Neural cell (in vitro differentiated cells): ENCODE data around the gene UNC5C. TPM values are rescaled to one million over a fixed set of nuclear protein-coding genes. Genes with fewer than 3 reads are reported as not detected.

Experiments used
- H2AFZ ChIP-seq: fragments of 200-600, 300-800 bp; sonication (generic), shearing (Covaris generic); 2 replicates; pipeline ENCODE4 v1.6.0; 2014; ENCODE audit warnings: low read depth, mild to moderate bottlenecking, antibody characterized with exemption, low read length, moderate library complexity
- H3F3A ChIP-seq: fragments of 200-600 bp; shearing (Covaris generic); 2 replicates; pipeline ENCODE4 v1.6.1; 2016; ENCODE audit warnings: mild to moderate bottlenecking, moderate library complexity, mixed read lengths, antibody characterized with exemption, low read length; ENCODE audit not compliant: insufficient read depth, poor library complexity, severe bottlenecking
- H3K27ac ChIP-seq: fragments of 200-600, 300-800 bp; sonication (generic), shearing (Covaris generic); 2 replicates; pipeline ENCODE4 v1.5.1; 2014; ENCODE audit warnings: mild to moderate bottlenecking, low read length, moderate library complexity
- H3K27me3 ChIP-seq: fragments of 300-800, 200-600 bp; sonication (generic), shearing (Covaris generic); 2 replicates; pipeline ENCODE4 v1.6.0; 2014; ENCODE audit warnings: mild to moderate bottlenecking, low read depth, low read length, moderate library complexity; ENCODE audit not compliant: insufficient read depth
- H3K36me3 ChIP-seq: fragments of 300-800, 200-600 bp; sonication (generic), shearing (Covaris generic); 2 replicates; pipeline ENCODE4 v1.5.1; 2014; ENCODE audit warnings: mild to moderate bottlenecking, antibody characterized with exemption, low read length, moderate library complexity; ENCODE audit not compliant: insufficient read depth
- H3K4me2 ChIP-seq: fragments of 300-800, 200-600 bp; sonication (generic), shearing (Covaris generic); 2 replicates; pipeline ENCODE4 v1.6.0; 2014; ENCODE audit warnings: mild to moderate bottlenecking, low read length
- H3K4me3 ChIP-seq: fragments of 300-800, 200-600 bp; sonication (generic), shearing (Covaris generic); 2 replicates; pipeline ENCODE4 v1.5.1; 2014; ENCODE audit warnings: mild to moderate bottlenecking, low read length, moderate library complexity
- H3K79me2 ChIP-seq: fragments of 200-600 bp; shearing (Covaris generic); replicated peaks from 2 replicates; pipeline ENCODE4 v1.6.0; 2014; ENCODE audit warnings: mild to moderate bottlenecking, low read length, moderate library complexity; ENCODE audit not compliant: insufficient read depth
- H3K9ac ChIP-seq: fragments of 300-800, 200-600 bp; sonication (generic), shearing (Covaris generic); 2 replicates; pipeline ENCODE4 v1.6.1; 2016; ENCODE audit warnings: mild to moderate bottlenecking, low read length, mixed read lengths
- H3K9me2 ChIP-seq: fragments of 200-600 bp; shearing (Covaris generic); 2 replicates; pipeline ENCODE4 v1.6.1; 2016; ENCODE audit warnings: mild to moderate bottlenecking, low read length, mixed read lengths; ENCODE audit not compliant: insufficient read depth
- H3K9me3 ChIP-seq: fragments of 200-600, 300-800 bp; sonication (generic), shearing (Covaris generic); 2 replicates; pipeline ENCODE4 v1.6.1; 2016; ENCODE audit warnings: mild to moderate bottlenecking, mixed run types, low read length, moderate library complexity, mixed read lengths
- H4K20me1 ChIP-seq: fragments of 200-600 bp; shearing (Covaris generic); 2 replicates; pipeline ENCODE4 v1.6.1; 2016; ENCODE audit warnings: mild to moderate bottlenecking, mixed run types; ENCODE audit not compliant: insufficient read depth
- CTCF ChIP-seq: fragments of 450-650 bp; IDR thresholded peaks from 2 replicates; pipeline ENCODE4 v1.5.1; 2014; ENCODE audit warnings: antibody characterized with exemption, mild to moderate bottlenecking, moderate library complexity; ENCODE audit not compliant: poor library complexity, severe bottlenecking
- EP300 ChIP-seq: fragments of 450-650 bp; conservative IDR thresholded peaks from 2 replicates; pipeline ENCODE4 v1.6.1; 2014; ENCODE audit warnings: antibody characterized with exemption, mild to moderate bottlenecking, moderate library complexity; ENCODE audit not compliant: poor library complexity, severe bottlenecking
- EZH2 ChIP-seq: fragments of 200-600, 300-800 bp; shearing (Covaris generic), sonication (generic); IDR thresholded peaks from 2 replicates; pipeline ENCODE4 v1.6.1; 2014; ENCODE audit warnings: antibody characterized with exemption, low read length, borderline replicate concordance, mild to moderate bottlenecking; ENCODE audit not compliant: insufficient read depth, poor library complexity, severe bottlenecking
- MXI1 ChIP-seq: fragments of 450-650 bp; conservative IDR thresholded peaks from 2 replicates; pipeline ENCODE4 v1.6.1; 2014; ENCODE audit warnings: antibody characterized with exemption, mild to moderate bottlenecking; ENCODE audit not compliant: poor library complexity, severe bottlenecking
- POLR2AphosphoS5 ChIP-seq: IDR thresholded peaks from 2 replicates; pipeline ENCODE4 v1.6.1; 2012
- RAD21 ChIP-seq: fragments of 450-650 bp; conservative IDR thresholded peaks from 2 replicates; pipeline ENCODE4 v1.6.1; 2014; ENCODE audit warnings: antibody characterized with exemption, mild to moderate bottlenecking, moderate library complexity
- SMC3 ChIP-seq: fragments of 450-650 bp; conservative IDR thresholded peaks from 2 replicates; pipeline ENCODE4 v1.6.1; 2014; ENCODE audit warnings: antibody characterized with exemption, mild to moderate bottlenecking, moderate library complexity; ENCODE audit not compliant: poor library complexity
- TAF1 ChIP-seq: IDR thresholded peaks from 2 replicates; pipeline ENCODE4 v1.6.1; 2012; ENCODE audit warnings: low read depth
- polyA plus RNA-seq: library from polyadenylated mRNA; depleted of rRNA; stranded (reverse); fragments of >200 nt; gene quantifications from 2 replicates; pipeline ENCODE4 v1.2.3, GENCODE V29; 2014
- TF ChIP-seq, protein P1 (sequence below): IDR thresholded peaks from 2 replicates; pipeline ENCODE4 v1.6.1; 2012; ENCODE audit warnings: borderline replicate concordance

UNC5C gene
- polyA plus RNA-seq, 1 donor from 2014 or later, result 0.56 TPM

DNA sequence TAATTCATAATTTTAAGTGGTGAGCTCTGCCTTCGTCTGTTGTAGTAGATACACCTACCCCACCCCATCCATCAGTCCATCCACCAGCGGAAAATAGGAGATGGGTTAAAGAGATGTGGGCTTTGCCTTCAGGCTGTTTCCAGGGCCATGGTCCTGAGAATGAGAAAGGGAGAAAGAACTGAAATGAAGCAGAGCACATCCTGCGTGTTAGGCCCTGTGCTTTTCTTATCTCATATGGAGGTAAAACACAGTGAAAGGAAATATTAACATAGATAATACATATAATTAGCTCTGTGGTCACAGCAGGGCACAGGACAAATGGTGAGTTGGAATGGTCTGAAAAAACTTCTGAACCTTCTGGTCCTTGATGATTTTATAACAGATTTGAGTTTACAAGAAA is 397.5 kb downstream of the UNC5C start:
- H3K9me3 ChIP-seq, result no peaks in the 10 kb centered on the region
- no peak overlapping the region for H3K9ac ChIP-seq
- no peaks in the 10 kb centered on the region for H3K27me3 ChIP-seq
- H2AFZ ChIP-seq, result no peak overlapping the region
- no peak overlapping the region for H3K27ac ChIP-seq
- no peak overlapping the region for H3K4me3 ChIP-seq
- no peaks in the 10 kb centered on the region for H3K36me3 ChIP-seq
- H3K79me2 ChIP-seq, result no peaks in the 10 kb centered on the region
- no peaks in the 10 kb centered on the region for H3F3A ChIP-seq
- H3K9me2 ChIP-seq, result no peaks in the 10 kb centered on the region
- no peaks in the 10 kb centered on the region for H4K20me1 ChIP-seq
- no peak overlapping the region for H3K4me2 ChIP-seq
- TF ChIP-seq, protein P1, sequence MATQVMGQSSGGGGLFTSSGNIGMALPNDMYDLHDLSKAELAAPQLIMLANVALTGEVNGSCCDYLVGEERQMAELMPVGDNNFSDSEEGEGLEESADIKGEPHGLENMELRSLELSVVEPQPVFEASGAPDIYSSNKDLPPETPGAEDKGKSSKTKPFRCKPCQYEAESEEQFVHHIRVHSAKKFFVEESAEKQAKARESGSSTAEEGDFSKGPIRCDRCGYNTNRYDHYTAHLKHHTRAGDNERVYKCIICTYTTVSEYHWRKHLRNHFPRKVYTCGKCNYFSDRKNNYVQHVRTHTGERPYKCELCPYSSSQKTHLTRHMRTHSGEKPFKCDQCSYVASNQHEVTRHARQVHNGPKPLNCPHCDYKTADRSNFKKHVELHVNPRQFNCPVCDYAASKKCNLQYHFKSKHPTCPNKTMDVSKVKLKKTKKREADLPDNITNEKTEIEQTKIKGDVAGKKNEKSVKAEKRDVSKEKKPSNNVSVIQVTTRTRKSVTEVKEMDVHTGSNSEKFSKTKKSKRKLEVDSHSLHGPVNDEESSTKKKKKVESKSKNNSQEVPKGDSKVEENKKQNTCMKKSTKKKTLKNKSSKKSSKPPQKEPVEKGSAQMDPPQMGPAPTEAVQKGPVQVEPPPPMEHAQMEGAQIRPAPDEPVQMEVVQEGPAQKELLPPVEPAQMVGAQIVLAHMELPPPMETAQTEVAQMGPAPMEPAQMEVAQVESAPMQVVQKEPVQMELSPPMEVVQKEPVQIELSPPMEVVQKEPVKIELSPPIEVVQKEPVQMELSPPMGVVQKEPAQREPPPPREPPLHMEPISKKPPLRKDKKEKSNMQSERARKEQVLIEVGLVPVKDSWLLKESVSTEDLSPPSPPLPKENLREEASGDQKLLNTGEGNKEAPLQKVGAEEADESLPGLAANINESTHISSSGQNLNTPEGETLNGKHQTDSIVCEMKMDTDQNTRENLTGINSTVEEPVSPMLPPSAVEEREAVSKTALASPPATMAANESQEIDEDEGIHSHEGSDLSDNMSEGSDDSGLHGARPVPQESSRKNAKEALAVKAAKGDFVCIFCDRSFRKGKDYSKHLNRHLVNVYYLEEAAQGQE, result no peak
- TF ChIP-seq POLR2AphosphoS5 (no peak), SMC3 (no peak), EP300 (no peak), MXI1 (no peak), TAF1 (no peak), RAD21 (no peak), CTCF (no peak), EZH2 (no peak)

DNA sequence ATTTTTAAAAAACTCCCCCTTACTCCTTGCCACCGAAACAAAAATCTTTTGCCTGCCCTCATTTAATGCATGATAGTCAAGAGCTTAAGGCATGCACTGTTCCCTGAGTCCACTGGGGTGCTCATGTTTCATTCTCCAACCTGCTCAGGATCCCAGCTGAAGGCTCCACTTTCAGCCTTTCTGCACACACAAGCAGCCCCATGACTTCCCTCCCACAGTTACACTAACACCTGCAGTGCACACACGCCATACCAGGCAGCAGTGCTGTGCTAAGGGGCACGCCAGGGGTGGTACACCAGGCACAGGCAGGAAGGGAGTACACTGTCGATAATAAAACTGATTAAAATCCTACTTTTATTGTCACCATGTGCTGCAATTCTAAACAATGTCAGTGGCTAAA is 405.8 kb downstream of the UNC5C start:
- Histone ChIP-seq H3K4me2 (no peak overlapping the region), H3F3A (no peaks in the 10 kb centered on the region)
- TF ChIP-seq TAF1, result no peak
- TF ChIP-seq MXI1, result no peak
- no peak for TF ChIP-seq EP300
- no peak for TF ChIP-seq RAD21
- TF ChIP-seq EZH2, result no peak
- TF ChIP-seq SMC3, result no peak
- no peak for TF ChIP-seq POLR2AphosphoS5
- TF ChIP-seq CTCF, result no peak
- TF ChIP-seq, protein P1, result no peak

More for the DNA sequence above, 405.8 kb downstream of the UNC5C start:
- Histone ChIP-seq H3K9me2 (no peaks in the 10 kb centered on the region), H3K27ac (no peak overlapping the region), H2AFZ (no peak overlapping the region), H3K9me3 (no peaks in the 10 kb centered on the region), H4K20me1 (no peaks in the 10 kb centered on the region), H3K79me2 (no peaks in the 10 kb centered on the region), H3K36me3 (no peaks in the 10 kb centered on the region), H3K27me3 (no peaks in the 10 kb centered on the region), H3K4me3 (no peak overlapping the region), H3K9ac (no peak overlapping the region)
